ENCODE results near the gene CLIP2. TPM values are rescaled to one million over a fixed set of nuclear protein-coding genes. Genes with fewer than 3 reads are reported as not detected.
"Not testable (repeated sequence)": the region's sequence is repeated elsewhere in the genome, so short reads cannot be mapped to it uniquely, and the experiment has no call there.

CLIP2 gene
- total RNA-seq, 2 experiments from 2014 or later: 3.6 to 6.3 TPM

DNA sequence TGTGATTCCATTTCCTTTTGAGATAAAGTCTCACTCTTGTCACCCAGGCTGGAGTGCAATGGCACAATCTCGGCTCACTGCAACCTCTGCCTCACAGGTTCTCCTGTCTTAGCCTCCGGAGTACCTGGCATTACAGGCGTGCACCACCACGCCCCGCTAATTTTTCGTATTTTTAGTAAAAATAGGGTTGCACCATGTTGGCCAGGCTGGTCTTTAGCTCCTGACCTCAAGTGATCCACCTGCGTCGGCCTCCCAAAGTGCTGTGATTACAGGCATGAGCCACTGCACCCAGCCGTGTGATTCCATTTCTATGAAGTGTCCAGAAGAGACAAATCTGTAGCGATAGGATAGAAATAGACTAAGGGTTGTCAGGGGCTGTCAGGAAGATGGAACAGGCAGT is 60.4 kb downstream of the CLIP2 start:
- Histone ChIP-seq H3K4me2 (ENCODE audit: low read length) (no peak overlapping the region), H3K4me1 (ENCODE audit: insufficient read depth, low read length, poor library complexity, severe bottlenecking) (no peaks in the 10 kb centered on the region), H2AFZ (ENCODE audit: low read length) (no peak overlapping the region), H4K20me1 (ENCODE audit: insufficient read depth, low read length) (no peaks in the 10 kb centered on the region), H3K79me2 (ENCODE audit: insufficient read depth, low read depth, low read length) (no peaks in the 10 kb centered on the region), H3K36me3 (ENCODE audit: insufficient read depth, low read length) (no peaks in the 10 kb centered on the region), H3K9me2 (ENCODE audit: insufficient read depth, low read length) (no peaks in the 10 kb centered on the region), H3K4me3 (ENCODE audit: low read depth, low read length, poor library complexity, severe bottlenecking) (no peak overlapping the region), H3K9me3 (ENCODE audit: low read length) (no peaks in the 10 kb centered on the region), H3K27ac (ENCODE audit: low read depth, low read length, poor library complexity, severe bottlenecking) (no peak overlapping the region)
- DNase-seq (ENCODE audit: low spot score): no peak
- no peak for TF ChIP-seq EZH2phosphoT487 (IDR thresholded peaks at IDR 0.05; ENCODE audit: borderline replicate concordance, low read depth, low read length)
- TF ChIP-seq, protein P1, sequence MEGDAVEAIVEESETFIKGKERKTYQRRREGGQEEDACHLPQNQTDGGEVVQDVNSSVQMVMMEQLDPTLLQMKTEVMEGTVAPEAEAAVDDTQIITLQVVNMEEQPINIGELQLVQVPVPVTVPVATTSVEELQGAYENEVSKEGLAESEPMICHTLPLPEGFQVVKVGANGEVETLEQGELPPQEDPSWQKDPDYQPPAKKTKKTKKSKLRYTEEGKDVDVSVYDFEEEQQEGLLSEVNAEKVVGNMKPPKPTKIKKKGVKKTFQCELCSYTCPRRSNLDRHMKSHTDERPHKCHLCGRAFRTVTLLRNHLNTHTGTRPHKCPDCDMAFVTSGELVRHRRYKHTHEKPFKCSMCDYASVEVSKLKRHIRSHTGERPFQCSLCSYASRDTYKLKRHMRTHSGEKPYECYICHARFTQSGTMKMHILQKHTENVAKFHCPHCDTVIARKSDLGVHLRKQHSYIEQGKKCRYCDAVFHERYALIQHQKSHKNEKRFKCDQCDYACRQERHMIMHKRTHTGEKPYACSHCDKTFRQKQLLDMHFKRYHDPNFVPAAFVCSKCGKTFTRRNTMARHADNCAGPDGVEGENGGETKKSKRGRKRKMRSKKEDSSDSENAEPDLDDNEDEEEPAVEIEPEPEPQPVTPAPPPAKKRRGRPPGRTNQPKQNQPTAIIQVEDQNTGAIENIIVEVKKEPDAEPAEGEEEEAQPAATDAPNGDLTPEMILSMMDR (conservative IDR thresholded peaks at IDR 0.05; ENCODE audit: low read length): no peak
- no TSS peak for BruUV-seq (replicated peaks)
- intact Hi-C loops (cut with micrococcal nuclease; ENCODE audit: unreplicated experiment): no loop called here
- POLR2A ChIA-PET: no interaction called here
- CTCF ChIA-PET (ENCODE audit: unreplicated experiment): no interaction called here

DNA sequence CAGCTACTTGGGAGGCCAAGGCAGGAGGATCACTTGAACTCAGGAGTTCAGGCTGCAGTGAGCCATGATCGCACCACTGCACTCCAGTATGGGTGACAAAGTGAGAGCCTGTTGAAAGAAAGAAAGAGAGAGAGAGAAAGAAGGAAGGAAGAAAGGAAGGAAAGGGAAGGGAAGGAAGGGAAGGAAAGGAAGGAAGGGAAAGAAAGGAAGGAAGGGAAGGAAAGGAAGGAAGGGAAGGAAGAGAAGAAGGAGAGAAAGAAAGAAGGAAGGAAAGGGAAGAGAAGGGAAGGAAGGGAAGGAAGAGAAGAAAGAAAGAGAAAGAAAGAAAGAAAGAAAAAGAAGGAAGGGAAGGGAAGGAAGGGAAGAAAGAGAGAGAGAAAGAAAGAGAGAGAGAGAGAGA is 61.5 kb downstream of the CLIP2 start:
- TF ChIP-seq, protein P1 (conservative IDR thresholded peaks at IDR 0.05; ENCODE audit: low read length): no peak
- TF ChIP-seq EZH2phosphoT487 (IDR thresholded peaks at IDR 0.05; ENCODE audit: borderline replicate concordance, low read depth, low read length): no peak

DNA sequence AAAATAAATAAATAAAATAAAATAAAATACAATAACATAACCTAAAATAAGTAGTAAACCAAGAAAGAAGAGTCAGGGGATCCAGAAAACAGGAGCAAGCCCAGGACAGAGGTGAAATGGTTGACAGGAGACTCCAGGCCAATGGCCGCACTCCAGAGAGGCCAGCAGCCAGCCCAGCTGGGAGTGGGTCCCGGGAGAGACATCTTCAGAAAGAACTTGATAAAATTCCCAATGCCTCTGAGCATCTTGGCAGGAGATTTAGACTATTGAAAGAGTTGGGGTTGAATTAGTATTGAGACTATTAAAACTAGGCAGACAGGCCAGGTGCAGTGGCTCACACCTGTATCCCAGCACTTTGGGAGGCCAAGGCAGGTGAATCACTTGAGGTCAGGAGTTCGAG is 62.6 kb downstream of the CLIP2 start:
- Histone ChIP-seq H3K9me2 (ENCODE audit: insufficient read depth, low read length) (no peaks in the 10 kb centered on the region), H4K20me1 (ENCODE audit: insufficient read depth, low read length) (no peaks in the 10 kb centered on the region), H3K4me1 (ENCODE audit: insufficient read depth, low read length, poor library complexity, severe bottlenecking) (no peaks in the 10 kb centered on the region), H3K27ac (ENCODE audit: low read depth, low read length, poor library complexity, severe bottlenecking) (no peak overlapping the region), H3K36me3 (ENCODE audit: insufficient read depth, low read length) (no peaks in the 10 kb centered on the region), H3K9me3 (ENCODE audit: low read length) (no peaks in the 10 kb centered on the region), H3K4me2 (ENCODE audit: low read length) (no peak overlapping the region), H3K4me3 (ENCODE audit: low read depth, low read length, poor library complexity, severe bottlenecking) (no peak overlapping the region), H3K79me2 (ENCODE audit: insufficient read depth, low read depth, low read length) (no peaks in the 10 kb centered on the region), H2AFZ (ENCODE audit: low read length) (no peak overlapping the region)
- TF ChIP-seq EZH2phosphoT487 (IDR thresholded peaks at IDR 0.05; ENCODE audit: borderline replicate concordance, low read depth, low read length): no peak
- TF ChIP-seq, protein P1 (conservative IDR thresholded peaks at IDR 0.05; ENCODE audit: low read length): no peak
- CTCF ChIA-PET (ENCODE audit: unreplicated experiment): no interaction called here
- POLR2A ChIA-PET: interaction anchor here (0.7 kb wide), 1 partner anchor 472 kb away, joined by 3 read pairs; no protein-coding TSS in a partner anchor
- intact Hi-C loops (cut with micrococcal nuclease; ENCODE audit: unreplicated experiment): no loop called here
- no peak for DNase-seq (ENCODE audit: low spot score)
- BruUV-seq (replicated peaks): no TSS peak

More for the DNA sequence above, 61.5 kb downstream of the CLIP2 start:
- H3K4me1 ChIP-seq (ENCODE audit: insufficient read depth, low read length, poor library complexity, severe bottlenecking): no peaks in the 10 kb centered on the region
- DNase-seq (ENCODE audit: low spot score): no peak
- H4K20me1 ChIP-seq (ENCODE audit: insufficient read depth, low read length): no peaks in the 10 kb centered on the region
- no peaks in the 10 kb centered on the region for H3K9me3 ChIP-seq (ENCODE audit: low read length)
- no peak overlapping the region for H3K4me3 ChIP-seq (ENCODE audit: low read depth, low read length, poor library complexity, severe bottlenecking)
- no peak overlapping the region for H3K4me2 ChIP-seq (ENCODE audit: low read length)
- H3K9me2 ChIP-seq (ENCODE audit: insufficient read depth, low read length): no peaks in the 10 kb centered on the region
- no TSS peak for BruUV-seq (replicated peaks)
- H2AFZ ChIP-seq (ENCODE audit: low read length): no peak overlapping the region
- ChIA-PET POLR2A (interaction anchor here (0.6 kb wide), 1 partner anchor 312 kb away, joined by 3 read pairs; no protein-coding TSS in a partner anchor), CTCF (ENCODE audit: unreplicated experiment) (no interaction called here)
- no peaks in the 10 kb centered on the region for H3K79me2 ChIP-seq (ENCODE audit: insufficient read depth, low read depth, low read length)
- no peaks in the 10 kb centered on the region for H3K36me3 ChIP-seq (ENCODE audit: insufficient read depth, low read length)
- intact Hi-C loops (cut with micrococcal nuclease; ENCODE audit: unreplicated experiment): no loop called here
- no peak overlapping the region for H3K27ac ChIP-seq (ENCODE audit: low read depth, low read length, poor library complexity, severe bottlenecking)

DNA sequence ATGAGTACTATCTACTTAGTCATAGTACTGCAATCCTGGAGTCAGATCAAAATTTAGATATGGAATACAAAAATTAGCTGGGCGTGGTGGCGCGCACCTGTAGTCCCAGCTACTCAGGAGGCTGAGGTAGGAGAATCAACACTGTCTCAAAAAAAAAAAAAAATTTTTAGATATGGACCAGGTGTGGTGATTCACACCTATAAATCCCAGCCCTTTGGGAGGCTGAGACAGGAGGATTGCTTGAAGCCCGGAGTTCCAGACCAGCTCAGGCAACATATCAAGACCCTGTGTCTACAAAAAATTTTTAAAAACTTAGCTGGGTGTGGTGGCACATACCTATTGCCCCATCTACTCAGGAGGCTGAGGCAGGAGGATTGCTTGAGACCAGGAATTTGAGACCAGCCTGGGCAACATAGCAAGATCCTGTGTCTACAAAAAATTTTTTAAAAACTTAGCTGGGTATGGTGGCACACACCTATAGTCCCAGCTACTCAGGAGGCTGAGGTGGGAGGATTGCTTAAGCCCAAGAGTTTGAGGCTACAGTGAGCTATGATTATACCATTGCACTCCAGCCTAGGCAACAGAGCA is 63.4 kb downstream of the CLIP2 start:
- H3K27ac ChIP-seq (ENCODE audit: low read depth, low read length, poor library complexity, severe bottlenecking); intact Hi-C loops (cut with micrococcal nuclease; ENCODE audit: unreplicated experiment); H3K36me3 ChIP-seq (ENCODE audit: insufficient read depth, low read length); H3K4me3 ChIP-seq (ENCODE audit: low read depth, low read length, poor library complexity, severe bottlenecking); H3K4me1 ChIP-seq (ENCODE audit: insufficient read depth, low read length, poor library complexity, severe bottlenecking); H4K20me1 ChIP-seq (ENCODE audit: insufficient read depth, low read length); DNase-seq (ENCODE audit: low spot score); CTCF ChIA-PET (ENCODE audit: unreplicated experiment); H3K9me2 ChIP-seq (ENCODE audit: insufficient read depth, low read length); H3K9me3 ChIP-seq (ENCODE audit: low read length); H3K4me2 ChIP-seq (ENCODE audit: low read length); H2AFZ ChIP-seq (ENCODE audit: low read length); H3K79me2 ChIP-seq (ENCODE audit: insufficient read depth, low read depth, low read length); BruUV-seq (replicated peaks): not testable (repeated sequence)
- POLR2A ChIA-PET: interaction anchor here (0.5 to 0.6 kb wide), 4 partner anchors 19 to 384 kb away, joined by 3 to 6 read pairs (median 4); no protein-coding TSS in a partner anchor

Measured in OCI-LY7 (cell line).